Measurements from ENCODE around the gene PPP2R3A. TPM values are rescaled to one million over a fixed set of nuclear protein-coding genes. Genes with fewer than 3 reads are reported as not detected.

The PPP2R3A gene

GRCh38 chr3:136197159-136197793, 231.7 kb downstream of the PPP2R3A start:
- Histone ChIP-seq H3K4ac (ENCODE audit: low read length) (peak overlapping the region; percentile 66), H3K9me3 (replicated peaks in 1 of 2; ENCODE audit: control insufficient read depth in 2 of 2, insufficient read depth in 1 of 2, low read depth in 1 of 2, low read length in 2 of 2) (no peaks in the 10 kb centered on the region), H3K4me2 (ENCODE audit: insufficient read depth, low read length, poor library complexity, severe bottlenecking) (peak overlapping the region; percentile 80), H3K27me3 (ENCODE audit: control insufficient read depth in 3 of 3, insufficient read depth in 3 of 3, low read depth in 1 of 3, low read length in 3 of 3) (no peaks in the 10 kb centered on the region), H3K18ac (ENCODE audit: low read length) (peak overlapping the region; percentile 100), H4K91ac (ENCODE audit: low read depth, low read length, poor library complexity) (peak overlapping the region; percentile 99), H2BK12ac (ENCODE audit: low read length) (no peak overlapping the region), H3K4me3 (ENCODE audit: low read length in 2 of 2) (peak overlapping the region; percentile 86 to 96), H3K27ac (replicated peaks; ENCODE audit: low read length) (peak overlapping the region; percentile 100), H2BK120ac (ENCODE audit: low read depth, low read length) (peak overlapping the region; percentile 91), H3K4me1 (ENCODE audit: control insufficient read depth in 2 of 2, insufficient read depth in 1 of 2, low read depth in 1 of 2, low read length in 2 of 2) (peaks cover 3 to 5% of the 10 kb centered on the region in 2 donors), H2BK15ac (ENCODE audit: low read length) (peak overlapping the region; percentile 94), H2AFZ (ENCODE audit: low read length) (peak overlapping the region; percentile 96), H3K23ac (ENCODE audit: low read depth, low read length, poor library complexity) (peak overlapping the region; percentile 99), H2BK5ac (ENCODE audit: low read length) (peak overlapping the region; percentile 100), H3K14ac (ENCODE audit: low read length) (peak overlapping the region; percentile 75), H3K36me3 (replicated peaks in 1 of 2; ENCODE audit: control insufficient read depth in 2 of 2, insufficient read depth in 2 of 2, low read length in 2 of 2) (peaks cover 0 to 6% of the 10 kb centered on the region in 2 donors), H2AK5ac (ENCODE audit: low read depth, low read length) (peak overlapping the region; percentile 92), H3K9ac (ENCODE audit: low read depth, low read length, poor library complexity) (peak overlapping the region; percentile 96), H3K79me1 (ENCODE audit: low read depth, low read length) (peaks cover 2% of the 10 kb centered on the region), H4K8ac (ENCODE audit: low read depth, low read length) (no peak overlapping the region)
- WGBS, 2 donors (ENCODE audit: extremely low coverage in 2 of 2, insufficient read length in 2 of 2, insufficient replicate concordance in 1 of 2), result no CpG with 5 or more reads among the region's 15 CpGs
- no peak for DNase-seq (ENCODE audit: low spot score)

Small RNA genes lying within 50 kb of the gene (small RNA-seq; reads per million reads assigned to genes)
- gene AC092989.1 (ENCODE audit: insufficient read depth), result not detected

All from neuronal stem cell (in vitro differentiated cells).